ENCODE data around the gene TVP23C. TPM values are rescaled to one million over a fixed set of nuclear protein-coding genes. Genes with fewer than 3 reads are reported as not detected.

Gene TVP23C
- total RNA-seq (2022; extraction: Qiagen RNA extraction; ENCODE audit: low read depth), result 8.8 to 14.7 TPM (median 10.0 TPM) in 5 replicates

DNA sequence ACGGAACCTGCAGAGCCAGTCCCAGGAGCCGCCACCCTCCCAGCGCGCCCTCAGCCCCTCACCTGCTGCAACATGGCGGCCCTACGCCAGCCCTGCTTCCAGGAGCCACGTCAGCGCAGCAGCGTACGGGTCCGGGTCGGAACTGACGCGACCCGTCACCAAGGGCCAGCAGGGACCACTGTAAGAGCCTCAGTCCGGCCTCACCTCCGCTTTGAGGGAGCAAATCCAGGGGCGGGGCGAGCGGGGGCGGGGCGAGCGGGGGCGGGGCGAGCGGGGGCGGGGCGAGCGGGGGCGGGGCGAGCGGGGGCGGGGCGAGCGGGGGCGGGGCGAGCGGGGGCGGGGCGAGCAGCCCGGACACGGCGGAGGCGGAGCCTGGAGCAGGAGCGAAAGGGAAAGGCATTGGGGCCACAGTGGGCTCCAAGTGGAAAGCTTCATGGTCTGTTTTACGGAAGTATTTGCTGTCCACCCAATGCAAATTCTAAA lies at the start of gene TVP23C:
Gene TVP23C, minus strand, starts transcription at position 109 of the 483 bp plus-strand sequence. Its CDS starts 35 bp downstream, at position 74.

DNA sequence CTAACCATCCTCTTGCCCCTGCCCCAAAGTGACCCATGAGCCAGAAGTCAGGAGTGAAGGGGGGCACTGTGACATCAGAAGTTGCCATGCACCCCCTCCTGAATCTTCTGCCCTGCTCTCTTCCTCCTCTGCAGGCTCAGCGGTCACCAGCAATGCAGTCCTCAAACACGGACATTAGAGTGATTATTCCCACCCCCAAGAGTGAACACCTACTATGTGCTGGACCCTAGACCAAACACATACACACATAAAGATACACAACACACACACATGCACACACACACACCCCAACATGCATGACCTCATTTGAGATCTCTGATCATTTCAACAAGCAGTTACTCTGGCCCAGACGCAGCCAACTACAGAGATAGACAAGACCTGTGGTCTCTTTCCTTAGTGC lies 95.7 kb downstream of the TVP23C start, which contains the start of gene CDRT4:
Gene CDRT4, minus strand, starts transcription at position 30 of the 400 bp plus-strand sequence. CDS start 27,383 bp downstream, outside the sequence.

Other genes with a start within 250 kb of the TVP23C start
- gene TEKT3, start 221.9 kb downstream of the TVP23C start, total RNA-seq (2022; extraction: Qiagen RNA extraction; ENCODE audit: low read depth), result 0.09 to 0.36 TPM (median 0.32 TPM) in 4 of 5 replicates, not detected in the other
- gene CDRT4, start 95.9 kb downstream of the TVP23C start, total RNA-seq (2022; extraction: Qiagen RNA extraction; ENCODE audit: low read depth), result 1.2 to 2.9 TPM (median 1.9 TPM) in 5 replicates
- gene FBXW10B, start 56.2 kb upstream of the TVP23C start, total RNA-seq (2022; extraction: Qiagen RNA extraction; ENCODE audit: low read depth), result 2.2 to 4.2 TPM (median 3.7 TPM) in 5 replicates
- gene TRIM16, start 120.8 kb upstream of the TVP23C start, total RNA-seq (2022; extraction: Qiagen RNA extraction; ENCODE audit: low read depth), result 245 to 303 TPM (median 258 TPM) in 5 replicates
- gene ZNF286A, start 136.3 kb upstream of the TVP23C start, total RNA-seq (2022; extraction: Qiagen RNA extraction; ENCODE audit: low read depth), result 26.7 to 37.9 TPM (median 29.5 TPM) in 5 replicates
- 0.05 TPM in 1 of 5 replicates, not detected in the others for gene TBC1D26, start 168.8 kb upstream of the TVP23C start, total RNA-seq (2022; extraction: Qiagen RNA extraction; ENCODE audit: low read depth)

Measured in A549 treated with CpdA at 1 μM for 4 hours (cell line).